Fibroblast of lung (primary cell): ENCODE data around the gene GSPT1. TPM values are rescaled to one million over a fixed set of nuclear protein-coding genes. Genes with fewer than 3 reads are reported as not detected.
"Not testable (repeated sequence)": the region's sequence is repeated elsewhere in the genome, so short reads cannot be mapped to it uniquely, and the experiment has no call there.

ENCODE experiments used
- DNase-seq, 2 donors: peaks; one replicate each; pipeline versions ENCODE4 v3.0.0 to v3.0.0-alpha.2; 2010; ENCODE audit warnings: low read depth in 2 of 2
- H2AFZ ChIP-seq: 2 replicates; pipeline ENCODE4 v1.5.1; 2012; ENCODE audit warnings: low read length, control low read depth, inconsistent platforms
- H3K27ac ChIP-seq: 2 replicates; pipeline ENCODE4 v1.5.1; 2011; ENCODE audit warnings: low read length, control low read depth; ENCODE audit not compliant: insufficient read depth
- H3K27me3 ChIP-seq: 2 replicates; pipeline ENCODE4 v1.5.1; 2011; ENCODE audit warnings: mild to moderate bottlenecking, low read length; ENCODE audit not compliant: control insufficient read depth, insufficient read depth
- H3K36me3 ChIP-seq: 2 replicates; pipeline ENCODE4 v1.5.1; 2011; ENCODE audit warnings: low read length; ENCODE audit not compliant: control insufficient read depth, insufficient read depth
- H3K4me1 ChIP-seq: 2 replicates; pipeline ENCODE4 v1.5.1; 2011; ENCODE audit warnings: low read length; ENCODE audit not compliant: control insufficient read depth, insufficient read depth; ENCODE audit errors: extremely low read depth
- H3K4me2 ChIP-seq: 2 replicates; pipeline ENCODE4 v1.5.1; 2011; ENCODE audit warnings: low read length, control low read depth; ENCODE audit not compliant: insufficient read depth; ENCODE audit errors: extremely low read depth
- H3K4me3 ChIP-seq, 4 experiments: fragments of 200-600 bp in 1 of 4; sonication (generic) in 1 of 4; replicated peaks in 1 of 4; 2 replicates each; pipeline ENCODE4 v1.5.1; 2011 to 2016; ENCODE audit warnings: low read length in 4 of 4, low read depth in 3 of 4, mild to moderate bottlenecking in 3 of 4, control low read depth in 2 of 4, inconsistent platforms in 1 of 4, mixed read lengths in 1 of 4; ENCODE audit not compliant: insufficient read depth in 1 of 4; ENCODE audit errors: control extremely low read depth in 1 of 4
- H3K79me2 ChIP-seq: 2 replicates; pipeline ENCODE4 v1.5.1; 2012; ENCODE audit warnings: mild to moderate bottlenecking, low read length, inconsistent platforms; ENCODE audit not compliant: control insufficient read depth, insufficient read depth
- H3K9ac ChIP-seq: 2 replicates; pipeline ENCODE4 v1.5.1; 2011; ENCODE audit warnings: mild to moderate bottlenecking, low read length, control low read depth; ENCODE audit not compliant: insufficient read depth
- H3K9me3 ChIP-seq: 2 replicates; pipeline ENCODE4 v1.5.1; 2012; ENCODE audit warnings: low read depth, low read length; ENCODE audit not compliant: control insufficient read depth, insufficient read depth
- H4K20me1 ChIP-seq: 2 replicates; pipeline ENCODE4 v1.5.1; 2011; ENCODE audit warnings: low read length; ENCODE audit not compliant: control insufficient read depth, insufficient read depth; ENCODE audit errors: extremely low read depth
- EZH2 ChIP-seq: IDR thresholded peaks from 2 replicates; pipeline ENCODE4 v1.5.1; 2012; ENCODE audit warnings: low read length, control low read depth, mild to moderate bottlenecking; ENCODE audit errors: missing control alignments
- polyA plus RNA-seq, 2 donors: library from polyadenylated mRNA; depleted of rRNA in 1 of 2; stranded (reverse) in 1 of 2; unstranded in 1 of 2; fragments of >200 nt; gene quantifications; 2 replicates each; pipeline ENCODE4 v1.2.1, GENCODE V29; 2011 to 2012; ENCODE audit warnings: missing spikeins in 1 of 2
- total RNA-seq: library from RNA; depleted of rRNA; stranded (reverse); fragments of >200 nt; gene quantifications from 2 replicates; pipeline ENCODE4 v1.2.1, GENCODE V29; 2014
- TF ChIP-seq, protein P1 (sequence below), 2 donors: IDR thresholded peaks in 1 of 2; conservative IDR thresholded peaks in 1 of 2; 1 replicate in 1 of 2; 2 replicates in 1 of 2; pipeline ENCODE4 v1.5.1; 2011 to 2012; ENCODE audit warnings: low read length in 2 of 2, control low read depth in 1 of 2, inconsistent platforms in 1 of 2, low read depth in 1 of 2, mild to moderate bottlenecking in 1 of 2

The GSPT1 gene
- total and polyA plus RNA-seq, 2 donors (not counting 1 experiment from before 2014, with no cell fraction given), result 57.3 to 116 TPM

DNA sequence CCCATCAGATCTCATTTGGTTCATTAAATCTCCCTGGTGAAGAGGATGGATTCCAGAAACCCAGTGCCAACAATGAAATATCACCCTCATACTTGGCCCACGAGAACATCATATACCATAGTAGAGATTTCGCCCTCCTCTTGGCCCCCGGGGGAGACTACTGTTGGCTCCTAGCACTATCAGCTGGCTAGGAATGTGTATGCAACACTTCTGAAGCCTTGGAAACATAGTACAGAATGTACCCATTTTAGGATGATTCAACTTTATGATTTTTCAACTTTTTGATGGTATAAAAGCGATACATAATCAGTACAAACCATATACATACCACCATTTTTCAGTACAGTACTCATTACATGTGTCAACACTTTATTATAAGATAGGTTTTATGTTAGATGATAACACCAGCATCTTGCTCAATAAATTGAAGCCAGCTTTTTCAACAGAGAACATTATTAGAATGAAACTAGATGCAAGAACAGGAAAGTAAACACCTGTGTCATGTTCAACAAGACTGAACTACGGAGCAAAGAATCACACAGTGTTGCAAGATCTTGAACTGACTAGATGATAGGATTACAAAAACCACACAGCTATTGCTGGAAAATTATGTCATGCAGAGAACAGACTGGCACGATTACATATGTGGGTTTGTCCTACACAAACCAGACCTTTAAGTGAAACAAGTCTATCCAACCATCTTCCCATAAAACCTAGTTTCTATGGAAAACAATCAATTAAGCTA lies 81.6 kb downstream of the GSPT1 start:
- Histone ChIP-seq H3K36me3 (peaks cover 5% of the 10 kb centered on the region), H3K27ac (no peak overlapping the region), H3K4me2 (no peak overlapping the region), H4K20me1 (no peaks in the 10 kb centered on the region), H3K9ac (no peak overlapping the region), H3K9me3 (no peaks in the 10 kb centered on the region), H3K4me3 (no peak overlapping the region), H3K79me2 (no peaks in the 10 kb centered on the region), H2AFZ (no peak overlapping the region), H3K4me1 (peaks cover 11% of the 10 kb centered on the region), H3K27me3 (no peaks in the 10 kb centered on the region)
- no peak for TF ChIP-seq EZH2
- TF ChIP-seq, protein P1, sequence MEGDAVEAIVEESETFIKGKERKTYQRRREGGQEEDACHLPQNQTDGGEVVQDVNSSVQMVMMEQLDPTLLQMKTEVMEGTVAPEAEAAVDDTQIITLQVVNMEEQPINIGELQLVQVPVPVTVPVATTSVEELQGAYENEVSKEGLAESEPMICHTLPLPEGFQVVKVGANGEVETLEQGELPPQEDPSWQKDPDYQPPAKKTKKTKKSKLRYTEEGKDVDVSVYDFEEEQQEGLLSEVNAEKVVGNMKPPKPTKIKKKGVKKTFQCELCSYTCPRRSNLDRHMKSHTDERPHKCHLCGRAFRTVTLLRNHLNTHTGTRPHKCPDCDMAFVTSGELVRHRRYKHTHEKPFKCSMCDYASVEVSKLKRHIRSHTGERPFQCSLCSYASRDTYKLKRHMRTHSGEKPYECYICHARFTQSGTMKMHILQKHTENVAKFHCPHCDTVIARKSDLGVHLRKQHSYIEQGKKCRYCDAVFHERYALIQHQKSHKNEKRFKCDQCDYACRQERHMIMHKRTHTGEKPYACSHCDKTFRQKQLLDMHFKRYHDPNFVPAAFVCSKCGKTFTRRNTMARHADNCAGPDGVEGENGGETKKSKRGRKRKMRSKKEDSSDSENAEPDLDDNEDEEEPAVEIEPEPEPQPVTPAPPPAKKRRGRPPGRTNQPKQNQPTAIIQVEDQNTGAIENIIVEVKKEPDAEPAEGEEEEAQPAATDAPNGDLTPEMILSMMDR (conservative IDR thresholded peaks at IDR 0.05 in 1 of 2, IDR thresholded peaks at IDR 0.05 in 1 of 2; ENCODE audit: low read depth in 1 of 2, low read length in 2 of 2), result no peak
- peak; percentile 75 to 92 for DNase-seq

GRCh38 chr16:11828696-11829095 lies 87.1 kb downstream of the GSPT1 start:
- no peaks in the 10 kb centered on the region for H4K20me1 ChIP-seq
- no peaks in the 10 kb centered on the region for H3K27me3 ChIP-seq
- DNase-seq, result no peak
- H2AFZ ChIP-seq, result no peak overlapping the region
- no peaks in the 10 kb centered on the region for H3K4me1 ChIP-seq
- TF ChIP-seq, protein P1 (conservative IDR thresholded peaks at IDR 0.05 in 1 of 2, IDR thresholded peaks at IDR 0.05 in 1 of 2; ENCODE audit: low read depth in 1 of 2, low read length in 2 of 2), result no peak
- TF ChIP-seq EZH2, result no peak
- no peak overlapping the region for H3K9ac ChIP-seq
- no peak overlapping the region for H3K27ac ChIP-seq
- no peaks in the 10 kb centered on the region for H3K79me2 ChIP-seq
- H3K9me3 ChIP-seq, result no peaks in the 10 kb centered on the region
- H3K4me2 ChIP-seq, result no peak overlapping the region
- H3K36me3 ChIP-seq, result no peaks in the 10 kb centered on the region
- H3K4me3 ChIP-seq, result no peak overlapping the region

DNA sequence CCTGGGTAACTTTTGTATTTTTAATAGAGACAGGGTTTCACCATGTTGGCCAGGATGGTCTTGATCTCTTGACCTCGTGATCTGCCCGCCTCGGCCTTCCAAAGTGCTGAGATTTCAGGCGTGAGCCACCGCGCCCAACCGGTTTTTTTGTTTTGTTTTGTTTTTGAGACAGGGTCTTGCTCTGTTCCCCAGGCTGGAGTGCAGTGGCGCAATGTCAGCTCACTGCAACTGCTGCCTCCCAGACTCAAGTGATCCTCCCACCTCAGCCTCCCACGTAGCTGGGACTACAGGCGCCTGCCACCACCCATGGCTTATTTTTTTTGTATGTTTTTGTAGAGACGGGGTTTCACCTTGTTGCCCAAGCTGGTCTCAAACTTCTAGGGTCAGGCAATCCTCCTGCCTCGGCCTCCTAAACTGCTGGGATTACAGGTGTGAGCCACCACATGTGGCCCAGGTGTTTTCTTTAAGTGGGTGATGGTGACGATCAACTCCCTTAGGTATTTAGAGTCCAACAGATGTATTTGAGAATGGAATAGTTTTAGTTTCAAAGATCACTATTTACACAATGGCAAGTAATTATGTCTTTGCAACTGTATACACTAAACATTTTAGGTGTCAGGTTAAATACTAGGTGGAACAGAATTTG lies 90.1 kb downstream of the GSPT1 start:
- not testable (repeated sequence) for H4K20me1 ChIP-seq, H3K4me1 ChIP-seq, H3K79me2 ChIP-seq, H2AFZ ChIP-seq, H3K36me3 ChIP-seq, H3K27me3 ChIP-seq, H3K4me2 ChIP-seq, H3K9me3 ChIP-seq, DNase-seq, H3K27ac ChIP-seq, H3K4me3 ChIP-seq, H3K9ac ChIP-seq
